Heart left ventricle (tissue), 16 donors: ENCODE measurements around the gene LGALS7. TPM values are rescaled to one million over a fixed set of nuclear protein-coding genes. Genes with fewer than 3 reads are reported as not detected.
A peak's percentile ranks its signal among the peaks of the same experiment; 100 is the strongest.
"Not testable (repeated sequence)": the region's sequence is repeated elsewhere in the genome, so short reads cannot be mapped to it uniquely, and the experiment has no call there.

Experiments
- ATAC-seq, 4 donors: fragments of 200-7000 bp; cut with Tn5 transposase; one replicate each; pipeline ENCODE4 v1.9.1; 2020 to 2022; ENCODE audit warnings: moderate library complexity in 4 of 4, mild to moderate bottlenecking in 3 of 4, moderate number of reproducible peaks in 1 of 4
- DNase-seq, 5 donors: peaks; one replicate each; pipeline ENCODE4 v3.0.0-alpha.2; 2020
- H3K27ac ChIP-seq, 12 donors: fragments of 200-600 bp; sonication (generic) in 4 of 12; one replicate each; pipeline versions ENCODE4 v1.5.0 to v1.8.0; 2016 to 2022; ENCODE audit warnings: mild to moderate bottlenecking in 2 of 12
- H3K27me3 ChIP-seq, 9 donors: fragments of 200-600 bp; sonication (generic) in 2 of 9; one replicate each; pipeline versions ENCODE4 v1.5.1 to v1.8.0; 2016 to 2022; ENCODE audit warnings: mild to moderate bottlenecking in 3 of 9
- H3K36me3 ChIP-seq, 9 donors: fragments of 200-600 bp; sonication (generic) in 2 of 9; one replicate each; pipeline versions ENCODE4 v1.5.0 to v1.8.0; 2018 to 2022; ENCODE audit warnings: mild to moderate bottlenecking in 2 of 9
- H3K4me1 ChIP-seq, 12 donors: fragments of 200-600 bp; sonication (generic) in 4 of 12; one replicate each; pipeline versions ENCODE4 v1.5.0 to v1.8.0; 2016 to 2022; ENCODE audit warnings: mild to moderate bottlenecking in 3 of 12
- H3K4me3 ChIP-seq, 12 donors: fragments of 200-600 bp; sonication (generic) in 4 of 12; one replicate each; pipeline versions ENCODE4 v1.5.0 to v1.8.0; 2017 to 2022; ENCODE audit warnings: mild to moderate bottlenecking in 9 of 12, moderate library complexity in 4 of 12
- H3K9me3 ChIP-seq, 12 donors: fragments of 200-600 bp; sonication (generic) in 4 of 12; one replicate each; pipeline versions ENCODE4 v1.5.0 to v1.8.0; 2016 to 2022; ENCODE audit warnings: mild to moderate bottlenecking in 1 of 12
- POLR2A ChIP-seq, 2 donors: fragments of 450-650 bp; IDR thresholded peaks; one replicate each; pipeline ENCODE4 v1.6.1; 2017; ENCODE audit warnings: antibody characterized with exemption in 2 of 2, mild to moderate bottlenecking in 2 of 2, moderate library complexity in 2 of 2
- WGBS, 4 donors: extraction: QIAGEN DNeasy Blood & Tissue Kit in 2 of 4; methylation state at CpG; one replicate each; pipeline versions ENCODE4 v1.1.5 to v1.1.7; 2013 to 2018; 5-methylcytosine and 5-hydroxymethylcytosine counted together
- intact Hi-C, 10 donors: fragments of 100-400 bp; cut with DNase I; formaldehyde crosslinking; loops; one replicate each; pipeline versions ENCODE4 v1.11.1 to v1.14.2; 2022
- polyA plus RNA-seq, 2 donors: library from polyadenylated mRNA; stranded (reverse); fragments of 200-250 nt; gene quantifications; one replicate each; pipeline ENCODE4 v1.2.3, GENCODE V29; 2013
- total RNA-seq, 9 donors: library from RNA; depleted of rRNA in 2 of 9; stranded (reverse); fragments of >200 nt in 2 of 9; fragmentation: NEBNext Ultra II Directional in 3 of 9; extraction: Animal tissue kit (Norgen Biotek cat#: 25700) in 3 of 9; gene quantifications; one replicate each; pipeline versions ENCODE4 v1.1.0 to v1.2.4, GENCODE V29; 2016 to 2023
- TF ChIP-seq, protein P1 (sequence below), 12 donors: fragments of 200-600 bp; sonication (generic) in 4 of 12; IDR thresholded peaks; one replicate each; pipeline versions ENCODE4 v1.5.0 to v1.8.0; 2018 to 2022; ENCODE audit warnings: antibody characterized with exemption in 12 of 12, mild to moderate bottlenecking in 5 of 12
- donor health status: ischemic (EF 13 %, LVEDD 7.1; RV severe dilation, severe dysfunction).
- donor health status: healthy with polysubstance abuse.
- donor health status: DM: no; HTN: yes; CAD: no.
- donor health status: DM: no; HTN: no; CAD: no.
- donor health status: ischemic (EF 25% LVEDD 6.9; RV normal size, moderate dysfunction).
- donor health status: ischemic (EF 25% LVEDD 5.7; RV mildly dilated, moderate dysfunction).
- donor health status: healthy.
- donor health status: DM: yes; HTN: yes; CAD: no.
- donor health status: ischemic (EF 35%, LVEDD 5.7; RV mildly dilated, moderate dysfunction).
- donor health status: nonischemic (EF 11% LVEDD 7.7; RV severe dilation, severe dysfunction).
- donor health status: DM: yes; HTN: yes; CAD: no.
- donor health status: PGD.
- donor health status: ischemic (EF 29% LVEDD 5.4; RV normal size, mild dysfunction).
- donor health status: nonischemic (EF 23%, LVEDD 6.1; RV moderate dilation, normal function).

Gene LGALS7
- total and polyA plus RNA-seq, 11 donors: 0.33 TPM; not detected in 10

DNA sequence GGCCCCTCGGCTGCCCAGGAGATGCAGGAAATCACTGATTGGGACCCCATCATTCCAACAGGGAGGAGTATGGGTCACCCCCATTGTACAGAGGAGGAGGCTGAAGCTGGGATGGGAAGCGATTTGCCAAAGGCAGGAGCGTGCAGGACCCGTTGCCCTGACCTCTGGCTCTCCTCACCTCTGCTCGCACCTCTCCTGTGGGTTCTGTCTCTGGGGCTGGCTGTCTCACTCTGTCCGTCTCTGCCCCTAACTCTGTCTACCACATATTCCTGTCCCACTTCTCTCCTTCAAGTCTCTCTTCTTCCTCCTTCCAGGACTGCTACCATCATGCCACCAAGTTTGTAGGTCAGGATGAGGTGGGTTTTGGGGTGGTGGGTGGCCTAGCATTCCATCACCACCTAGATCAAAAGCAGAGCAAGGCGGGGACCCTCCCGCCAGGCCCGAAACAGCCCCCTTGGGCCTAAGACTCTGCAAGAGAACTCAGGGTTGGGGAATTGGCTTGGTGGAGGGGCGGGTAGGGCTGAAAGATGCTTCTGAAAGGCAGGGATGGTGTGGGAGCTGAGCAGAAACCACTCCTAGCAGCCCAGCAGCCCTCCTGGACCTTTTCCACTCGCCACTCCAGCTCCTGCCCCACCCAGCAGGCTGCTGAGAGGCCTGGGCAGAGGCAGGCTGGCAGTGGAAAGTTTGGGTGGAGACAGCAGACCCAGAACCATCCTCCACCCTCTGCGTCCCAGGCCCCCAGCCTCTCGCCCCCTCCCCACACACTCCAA lies 1.0 kb upstream of the LGALS7 start:
- TF ChIP-seq, protein P1, sequence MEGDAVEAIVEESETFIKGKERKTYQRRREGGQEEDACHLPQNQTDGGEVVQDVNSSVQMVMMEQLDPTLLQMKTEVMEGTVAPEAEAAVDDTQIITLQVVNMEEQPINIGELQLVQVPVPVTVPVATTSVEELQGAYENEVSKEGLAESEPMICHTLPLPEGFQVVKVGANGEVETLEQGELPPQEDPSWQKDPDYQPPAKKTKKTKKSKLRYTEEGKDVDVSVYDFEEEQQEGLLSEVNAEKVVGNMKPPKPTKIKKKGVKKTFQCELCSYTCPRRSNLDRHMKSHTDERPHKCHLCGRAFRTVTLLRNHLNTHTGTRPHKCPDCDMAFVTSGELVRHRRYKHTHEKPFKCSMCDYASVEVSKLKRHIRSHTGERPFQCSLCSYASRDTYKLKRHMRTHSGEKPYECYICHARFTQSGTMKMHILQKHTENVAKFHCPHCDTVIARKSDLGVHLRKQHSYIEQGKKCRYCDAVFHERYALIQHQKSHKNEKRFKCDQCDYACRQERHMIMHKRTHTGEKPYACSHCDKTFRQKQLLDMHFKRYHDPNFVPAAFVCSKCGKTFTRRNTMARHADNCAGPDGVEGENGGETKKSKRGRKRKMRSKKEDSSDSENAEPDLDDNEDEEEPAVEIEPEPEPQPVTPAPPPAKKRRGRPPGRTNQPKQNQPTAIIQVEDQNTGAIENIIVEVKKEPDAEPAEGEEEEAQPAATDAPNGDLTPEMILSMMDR (IDR thresholded peaks at IDR 0.05): no peak
- no peak for TF ChIP-seq POLR2A (IDR thresholded peaks at IDR 0.05)
- Histone ChIP-seq H3K9me3 (no peaks in the 10 kb centered on the region), H3K4me3 (no peak overlapping the region), H3K27ac (no peak overlapping the region), H3K27me3 (no peaks in the 10 kb centered on the region), H3K36me3 (no peaks in the 10 kb centered on the region), H3K4me1 (peaks cover 0 to 9% (median 2%) of the 10 kb centered on the region in 12 donors)
- intact Hi-C loops: no loop called here
- ATAC-seq: no peak
- no peak for DNase-seq
- WGBS, 4 donors: 78 to 90% (median 85%) methylated on average over 12 to 13 of the region's 13 CpGs

GRCh38 chr19:38771569-38771968 lies 1.7 kb downstream of the LGALS7 start:
- H3K4me1 ChIP-seq: peaks cover 0 to 12% (median 2%) of the 10 kb centered on the region in 12 donors
- H3K27ac ChIP-seq, H3K36me3 ChIP-seq, H3K9me3 ChIP-seq, ATAC-seq, H3K4me3 ChIP-seq, intact Hi-C loops, DNase-seq, H3K27me3 ChIP-seq: not testable (repeated sequence)
- 47 to 66% methylated on average over 7 to 8 of the region's 30 CpGs; no CpG with 5 or more reads in 2 of the 4 donors for WGBS, 4 donors

DNA sequence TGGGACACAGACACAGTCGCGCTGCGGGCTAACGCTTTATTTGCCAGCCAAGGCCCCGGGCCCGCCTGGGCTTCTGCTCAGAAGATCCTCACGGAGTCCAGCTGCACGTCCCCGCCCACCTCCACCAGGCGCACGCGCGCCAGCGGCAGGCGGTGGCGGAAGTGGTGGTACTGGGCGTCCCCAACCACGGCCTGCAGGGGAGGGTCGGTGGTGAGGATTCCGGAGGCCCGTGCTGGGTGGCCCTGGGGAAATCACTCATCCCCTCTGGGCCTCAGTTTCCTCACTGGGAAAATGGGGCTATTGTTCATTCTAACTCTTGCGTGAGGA lies 2.4 kb downstream of the LGALS7 start:
- H3K27me3 ChIP-seq, intact Hi-C loops, H3K9me3 ChIP-seq, H3K36me3 ChIP-seq, H3K27ac ChIP-seq, DNase-seq: not testable (repeated sequence)
- WGBS, 4 donors: 12 to 44% (median 38%) methylated on average over 1 of the region's 22 CpGs; no CpG with 5 or more reads in 1 of the 4 donors
- peak overlapping the region in 2 of 12 donors; percentile 30 to 35 for H3K4me3 ChIP-seq
- peaks cover 0 to 12% (median 2%) of the 10 kb centered on the region in 12 donors for H3K4me1 ChIP-seq
- peak; percentile 74 to 91 (median 83) for ATAC-seq

- 5% methylated on average over 25 to 28 of the region's 58 CpGs; no CpG with 5 or more reads in 2 of the 4 donors for WGBS, 4 donors
- DNase-seq (peak in 1 of 5 donors; percentile 67), ATAC-seq (peak in 3 of 4 donors; percentile 13 to 38 (median 17))
- intact Hi-C loops, H3K36me3 ChIP-seq, H3K9me3 ChIP-seq, H3K27me3 ChIP-seq: not testable (repeated sequence)
- peak overlapping the region in 9 of 12 donors; percentile 12 to 75 (median 47) for H3K27ac ChIP-seq
- peaks cover 0 to 12% (median 2%) of the 10 kb centered on the region in 12 donors for H3K4me1 ChIP-seq
- H3K4me3 ChIP-seq: peak overlapping the region in 10 of 12 donors; percentile 14 to 54 (median 37)
Observed at GRCh38 chr19:38770228-38770948, 2.9 kb downstream of the LGALS7 start.

DNA sequence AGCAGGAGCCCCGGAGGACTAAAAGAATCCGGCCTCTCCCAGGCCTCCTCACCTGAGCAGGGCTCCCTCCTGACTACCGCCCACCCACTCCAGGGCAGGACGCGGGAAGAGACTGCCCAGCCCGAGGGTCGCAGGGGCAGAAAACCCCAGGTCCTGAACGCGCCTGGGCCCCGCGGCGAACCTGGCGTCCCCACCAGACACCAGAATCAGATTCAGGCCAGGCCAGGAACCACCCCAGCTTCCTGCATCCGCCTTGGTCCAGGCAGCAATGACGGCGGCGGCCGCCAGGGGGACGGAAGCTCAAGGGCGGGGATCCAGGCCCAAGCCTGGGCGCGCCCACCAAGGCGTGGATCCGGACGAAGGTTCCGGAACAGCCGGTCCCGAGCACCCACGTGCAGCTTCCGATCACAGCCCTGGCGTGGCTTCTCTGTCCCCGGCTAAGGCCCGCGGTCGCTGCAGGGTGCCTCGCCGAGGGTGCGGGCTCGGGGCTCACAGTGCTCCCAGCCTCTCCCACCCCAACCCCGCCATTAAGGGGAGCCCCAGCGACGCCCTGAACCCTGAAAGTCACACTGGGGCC lies 3.6 kb downstream of the LGALS7 start:
- H3K27ac ChIP-seq: peak overlapping the region in 10 of 12 donors; percentile 42 to 77 (median 56)

More for the DNA sequence above, 3.6 kb downstream of the LGALS7 start:
- Histone ChIP-seq H3K9me3 (no peaks in the 10 kb centered on the region), H3K4me3 (peak overlapping the region in 10 of 12 donors; percentile 23 to 54 (median 37)), H3K4me1 (peaks cover 0 to 12% (median 2%) of the 10 kb centered on the region in 12 donors), H3K27me3 (no peaks in the 10 kb centered on the region), H3K36me3 (no peaks in the 10 kb centered on the region)
- intact Hi-C loops: loop anchor here in 1 of 10 donors (2.0 to 5.0 kb wide), 2 partner anchors 37 to 61 kb away; partner anchors contain the start of gene ECH1
- TF ChIP-seq POLR2A (IDR thresholded peaks at IDR 0.05): no peak
- TF ChIP-seq, protein P1 (IDR thresholded peaks at IDR 0.05): peak; percentile 67 to 97 (median 86)
- 10 to 38% (median 22%) methylated on average over 8 to 42 of the region's 42 CpGs for WGBS, 4 donors
- ATAC-seq (peak; percentile 81 to 95 (median 90)), DNase-seq (peak; percentile 90 to 98 (median 93))
